Trophoblast cell (in vitro differentiated cells and primary cell): ENCODE data around the gene EXOC4.

Experiments used
- DNase-seq, 2 donors: peaks; one replicate each; pipeline ENCODE4 v3.0.0-alpha.2; 2016
- H2AFZ ChIP-seq: 2 replicates; pipeline ENCODE4 v1.6.1; 2013; ENCODE audit warnings: low read length, moderate library complexity, mild to moderate bottlenecking; ENCODE audit not compliant: insufficient read depth, poor library complexity
- H2AK5ac ChIP-seq: 2 replicates; pipeline ENCODE4 v1.6.1; 2013; ENCODE audit warnings: mild to moderate bottlenecking, low read length
- H2BK120ac ChIP-seq: 2 replicates; pipeline ENCODE4 v1.6.1; 2013; ENCODE audit warnings: low read length, mild to moderate bottlenecking, moderate library complexity; ENCODE audit not compliant: insufficient read depth, poor library complexity
- H2BK12ac ChIP-seq: 2 replicates; pipeline ENCODE4 v1.6.1; 2013; ENCODE audit warnings: mild to moderate bottlenecking, low read length, moderate library complexity
- H2BK5ac ChIP-seq: 2 replicates; pipeline ENCODE4 v1.6.1; 2013; ENCODE audit warnings: low read length, low read depth, moderate library complexity, mild to moderate bottlenecking; ENCODE audit not compliant: poor library complexity
- H3K14ac ChIP-seq: 2 replicates; pipeline ENCODE4 v1.6.1; 2013; ENCODE audit warnings: mild to moderate bottlenecking, low read length
- H3K18ac ChIP-seq: 2 replicates; pipeline ENCODE4 v1.6.1; 2013; ENCODE audit warnings: mild to moderate bottlenecking, low read length
- H3K23ac ChIP-seq: 2 replicates; pipeline ENCODE4 v1.6.1; 2013; ENCODE audit warnings: low read length
- H3K27ac ChIP-seq: 2 replicates; pipeline ENCODE4 v1.5.1; 2013; ENCODE audit warnings: low read depth, mild to moderate bottlenecking, inconsistent platforms, low read length, moderate library complexity
- H3K27me3 ChIP-seq: 2 replicates; pipeline ENCODE4 v1.6.1; 2013; ENCODE audit warnings: inconsistent platforms, mild to moderate bottlenecking, low read length, moderate library complexity; ENCODE audit not compliant: insufficient read depth
- H3K36me3 ChIP-seq, 2 experiments: 1 replicate in 1 of 2; 2 replicates in 1 of 2; pipeline ENCODE4 v1.6.1; 2013; ENCODE audit warnings: low read length in 2 of 2, mild to moderate bottlenecking in 2 of 2, moderate library complexity in 1 of 2; ENCODE audit not compliant: insufficient read depth in 2 of 2, control insufficient read depth in 1 of 2
- H3K4ac ChIP-seq: 2 replicates; pipeline ENCODE4 v1.6.1; 2013; ENCODE audit warnings: low read depth, mild to moderate bottlenecking, low read length, moderate library complexity
- H3K4me1 ChIP-seq, 2 experiments: 1 replicate in 1 of 2; 2 replicates in 1 of 2; pipeline ENCODE4 v1.6.1; 2013; ENCODE audit warnings: low read length in 2 of 2, mild to moderate bottlenecking in 2 of 2, moderate library complexity in 1 of 2; ENCODE audit not compliant: insufficient read depth in 2 of 2, control insufficient read depth in 1 of 2
- H3K4me2 ChIP-seq: 2 replicates; pipeline ENCODE4 v1.6.1; 2013; ENCODE audit warnings: inconsistent platforms, mild to moderate bottlenecking, low read length, moderate library complexity
- H3K4me3 ChIP-seq: 2 replicates; pipeline ENCODE4 v1.5.1; 2013; ENCODE audit warnings: mild to moderate bottlenecking, low read depth, low read length, inconsistent platforms
- H3K79me1 ChIP-seq: one replicate; pipeline ENCODE4 v1.6.1; 2013; ENCODE audit warnings: low read length
- H3K79me2 ChIP-seq: 2 replicates; pipeline ENCODE4 v1.6.1; 2013; ENCODE audit warnings: low read length, mild to moderate bottlenecking; ENCODE audit not compliant: control insufficient read depth, insufficient read depth, poor library complexity
- H3K9ac ChIP-seq: 2 replicates; pipeline ENCODE4 v1.6.1; 2013; ENCODE audit warnings: mild to moderate bottlenecking, low read length
- H3K9me3 ChIP-seq: 2 replicates; pipeline ENCODE4 v1.6.1; 2013; ENCODE audit warnings: low read depth, mild to moderate bottlenecking, control low read depth, inconsistent platforms, low read length; ENCODE audit not compliant: insufficient read depth
- H4K12ac ChIP-seq: 2 replicates; pipeline ENCODE4 v1.6.1; 2013; ENCODE audit warnings: low read depth, mild to moderate bottlenecking, low read length, moderate library complexity
- H4K8ac ChIP-seq: 2 replicates; pipeline ENCODE4 v1.6.1; 2013; ENCODE audit warnings: low read depth, mild to moderate bottlenecking, low read length, moderate library complexity
- H4K91ac ChIP-seq: one replicate; pipeline ENCODE4 v1.6.1; 2013; ENCODE audit warnings: low read depth, mild to moderate bottlenecking, low read length, moderate library complexity
- WGBS: extraction: QIAGEN DNeasy Blood & Tissue Kit; methylation state at CpG from one replicate; pipeline ENCODE4 v1.1.7; 2013; ENCODE audit warnings: missing lambda C conversion rate; ENCODE audit not compliant: insufficient read length, insufficient coverage; ENCODE audit errors: extremely low coverage; 5-methylcytosine and 5-hydroxymethylcytosine counted together

EXOC4 gene

DNA sequence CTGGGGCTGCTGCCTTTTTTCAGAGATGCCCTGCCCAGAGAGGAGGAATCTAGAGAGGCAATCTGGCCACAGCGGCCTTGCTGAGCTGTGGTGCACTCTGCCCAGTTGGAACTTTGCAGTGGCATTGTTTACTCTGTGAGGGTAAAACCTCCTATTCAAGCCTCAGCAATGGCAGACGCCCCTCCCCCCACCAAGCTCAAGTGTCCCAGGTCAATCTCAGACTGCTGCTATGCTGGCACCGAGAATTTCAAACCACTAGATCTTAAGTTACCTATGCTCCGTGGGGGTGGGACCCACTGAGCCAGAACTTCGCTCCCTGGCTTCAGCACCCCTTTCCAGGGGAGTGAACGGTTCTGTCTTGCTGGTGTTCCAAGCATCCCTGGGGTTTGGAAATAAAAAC, 77.2 kb downstream of the EXOC4 start:
- no peak for DNase-seq
- Histone ChIP-seq H3K4me1 (no peaks in the 10 kb centered on the region), H3K23ac (no peak overlapping the region), H3K36me3 (peaks cover 5 to 11% of the 10 kb centered on the region in 2 experiments), H3K9me3 (peaks cover 7% of the 10 kb centered on the region), H3K27me3 (no peaks in the 10 kb centered on the region), H4K91ac (no peak overlapping the region), H3K79me2 (no peaks in the 10 kb centered on the region), H3K27ac (no peak overlapping the region), H4K8ac (no peak overlapping the region), H3K79me1 (no peaks in the 10 kb centered on the region), H2BK120ac (no peak overlapping the region), H3K4ac (no peak overlapping the region), H3K4me3 (no peak overlapping the region), H3K18ac (no peak overlapping the region), H3K4me2 (no peak overlapping the region), H3K14ac (no peak overlapping the region), H2BK5ac (no peak overlapping the region), H2AFZ (no peak overlapping the region), H3K9ac (no peak overlapping the region), H4K12ac (no peak overlapping the region), H2AK5ac (no peak overlapping the region), H2BK12ac (no peak overlapping the region)
- WGBS: no CpG with 5 or more reads among the region's 6 CpGs

DNA sequence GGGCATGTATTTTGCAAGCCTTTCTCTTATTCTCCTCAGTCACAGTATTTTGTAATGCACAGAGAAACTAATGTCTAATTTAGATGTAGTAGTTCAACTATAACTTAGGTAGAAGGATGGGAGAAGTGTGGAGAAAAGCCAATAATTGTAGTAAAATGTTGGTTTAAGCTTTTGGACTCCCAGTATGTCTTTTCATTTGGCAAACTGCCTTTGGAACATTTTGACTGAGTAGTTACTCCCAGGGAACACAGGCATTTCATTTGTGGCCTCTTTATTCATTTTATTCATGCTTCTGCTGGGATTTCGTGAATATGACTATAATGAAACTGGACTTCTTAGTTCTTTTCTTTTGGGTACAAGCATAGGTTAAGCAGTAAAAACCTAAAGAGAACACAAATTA, 79.0 kb downstream of the EXOC4 start:
- Histone ChIP-seq H3K9me3 (peaks cover 2% of the 10 kb centered on the region), H3K79me1 (no peaks in the 10 kb centered on the region), H3K27ac (no peak overlapping the region), H4K8ac (no peak overlapping the region), H3K4me1 (no peaks in the 10 kb centered on the region), H3K36me3 (peaks cover 3 to 6% of the 10 kb centered on the region in 2 experiments), H2BK120ac (no peak overlapping the region), H4K12ac (no peak overlapping the region), H2AFZ (no peak overlapping the region), H4K91ac (no peak overlapping the region), H3K4me3 (no peak overlapping the region), H3K14ac (no peak overlapping the region), H3K27me3 (no peaks in the 10 kb centered on the region), H2BK12ac (no peak overlapping the region), H3K4ac (no peak overlapping the region), H2BK5ac (no peak overlapping the region), H3K4me2 (no peak overlapping the region), H3K9ac (no peak overlapping the region), H3K23ac (no peak overlapping the region), H2AK5ac (no peak overlapping the region), H3K18ac (no peak overlapping the region), H3K79me2 (no peaks in the 10 kb centered on the region)
- no CpG with 5 or more reads among the region's 1 CpG for WGBS
- DNase-seq: no peak

DNA sequence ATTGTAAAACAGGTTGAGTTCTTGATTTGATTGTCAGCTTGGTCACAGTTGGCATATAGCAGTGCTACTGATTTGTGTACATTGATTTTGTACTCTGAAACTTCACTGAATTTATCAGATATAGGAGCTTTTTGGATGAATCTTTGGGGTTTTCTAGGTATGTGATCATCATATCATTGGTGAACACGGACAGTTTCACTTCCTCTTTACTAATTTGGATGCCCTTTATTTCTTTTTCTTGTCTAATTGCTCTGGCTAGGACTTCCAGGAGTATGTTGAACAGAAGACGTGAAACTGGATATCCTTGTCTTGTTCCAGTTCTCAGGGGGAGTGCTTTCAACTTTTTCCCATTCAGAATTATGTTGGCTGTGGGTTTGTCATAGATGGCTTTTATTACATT, 86.9 kb downstream of the EXOC4 start:
- Histone ChIP-seq H3K9me3 (no peaks in the 10 kb centered on the region), H3K9ac (no peak overlapping the region), H4K8ac (no peak overlapping the region), H3K23ac (no peak overlapping the region), H3K79me1 (no peaks in the 10 kb centered on the region), H3K14ac (no peak overlapping the region), H3K18ac (no peak overlapping the region), H2BK120ac (no peak overlapping the region), H3K79me2 (no peaks in the 10 kb centered on the region), H3K27me3 (no peaks in the 10 kb centered on the region), H2AK5ac (no peak overlapping the region), H3K4ac (no peak overlapping the region), H3K27ac (no peak overlapping the region), H3K36me3 (no peaks in the 10 kb centered on the region), H4K91ac (no peak overlapping the region), H4K12ac (no peak overlapping the region), H3K4me1 (no peaks in the 10 kb centered on the region), H2AFZ (no peak overlapping the region), H3K4me2 (no peak overlapping the region), H3K4me3 (no peak overlapping the region), H2BK5ac (no peak overlapping the region), H2BK12ac (no peak overlapping the region)
- no peak for DNase-seq
- WGBS: no CpG with 5 or more reads among the region's 2 CpGs

DNA sequence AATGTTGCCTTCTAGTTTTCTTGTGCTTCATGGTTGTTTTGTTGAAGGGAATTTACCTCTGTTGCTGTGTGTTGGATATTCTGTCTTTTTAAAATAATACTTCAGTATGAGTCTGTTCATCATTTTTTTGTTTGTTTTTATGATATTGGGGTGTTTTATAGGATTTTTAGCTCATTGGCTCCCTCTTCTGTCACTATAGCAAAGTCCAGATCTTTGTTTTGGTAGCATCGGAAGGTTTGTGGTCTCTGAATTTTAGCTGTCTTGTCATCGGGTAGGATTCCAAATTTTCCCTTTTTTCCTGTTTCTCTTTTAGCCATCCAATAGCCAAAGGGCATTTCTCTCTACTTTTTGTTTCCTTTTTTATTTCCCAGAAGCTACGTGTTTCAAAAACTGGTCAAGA, 91.4 kb downstream of the EXOC4 start:
- no peaks in the 10 kb centered on the region for H3K4me1 ChIP-seq
- no peak overlapping the region for H4K8ac ChIP-seq
- H4K12ac ChIP-seq: no peak overlapping the region
- no peaks in the 10 kb centered on the region for H3K27me3 ChIP-seq
- no peak overlapping the region for H2BK120ac ChIP-seq
- no peak overlapping the region for H3K23ac ChIP-seq
- DNase-seq: peak in 1 of 2 donors; percentile 2
- H2BK12ac ChIP-seq: no peak overlapping the region
- no peaks in the 10 kb centered on the region for H3K36me3 ChIP-seq
- H3K9ac ChIP-seq: no peak overlapping the region
- H3K4me3 ChIP-seq: no peak overlapping the region
- no peak overlapping the region for H3K14ac ChIP-seq
- H3K9me3 ChIP-seq: no peaks in the 10 kb centered on the region
- no CpG with 5 or more reads among the region's 3 CpGs for WGBS
- no peak overlapping the region for H4K91ac ChIP-seq
- no peak overlapping the region for H2AK5ac ChIP-seq
- no peak overlapping the region for H2BK5ac ChIP-seq
- H3K18ac ChIP-seq: no peak overlapping the region
- no peaks in the 10 kb centered on the region for H3K79me1 ChIP-seq
- no peaks in the 10 kb centered on the region for H3K79me2 ChIP-seq
- H2AFZ ChIP-seq: no peak overlapping the region
- no peak overlapping the region for H3K4me2 ChIP-seq
- no peak overlapping the region for H3K4ac ChIP-seq
- no peak overlapping the region for H3K27ac ChIP-seq
